Tibial nerve (tissue), 4 donors: Measurements from ENCODE around the gene CDK5. TPM values are rescaled to one million over a fixed set of nuclear protein-coding genes. Genes with fewer than 3 reads are reported as not detected.

Experiments
- DNase-seq, 2 donors: peaks; one replicate each; pipeline ENCODE4 v3.0.0-alpha.2; 2019; ENCODE audit warnings: low spot score in 2 of 2
- H3K27ac ChIP-seq, 4 donors: fragments of 200-600 bp; sonication (generic) in 3 of 4; one replicate each; pipeline ENCODE4 v1.5.1; 2017 to 2019; ENCODE audit warnings: mild to moderate bottlenecking in 1 of 4
- H3K27me3 ChIP-seq, 2 donors: fragments of 200-600 bp; sonication (generic) in 1 of 2; one replicate each; pipeline versions ENCODE4 v1.5.1 to v1.6.0; 2017 to 2019
- H3K36me3 ChIP-seq, 3 donors: fragments of 200-600 bp; sonication (generic); one replicate each; pipeline ENCODE4 v1.5.1; 2018 to 2019
- H3K4me1 ChIP-seq, 4 donors: fragments of 200-600 bp; sonication (generic) in 3 of 4; one replicate each; pipeline ENCODE4 v1.5.1; 2017 to 2019
- H3K4me3 ChIP-seq, 4 donors: fragments of 200-600 bp; sonication (generic) in 3 of 4; one replicate each; pipeline ENCODE4 v1.5.1; 2017 to 2019; ENCODE audit warnings: mild to moderate bottlenecking in 1 of 4, moderate library complexity in 1 of 4
- H3K9me3 ChIP-seq, 4 donors: fragments of 200-600 bp; sonication (generic) in 3 of 4; one replicate each; pipeline ENCODE4 v1.5.1; 2017 to 2019
- CTCF ChIP-seq, 5 experiments: fragments of 200-600 bp in 3 of 5; fragments of 450-650 bp in 2 of 5; sonication (generic) in 3 of 5; IDR thresholded peaks; one replicate each; pipeline ENCODE4 v1.5.1; 2016 to 2019; ENCODE audit warnings: antibody characterized with exemption in 5 of 5, mild to moderate bottlenecking in 3 of 5, moderate library complexity in 2 of 5
- EP300 ChIP-seq, 2 donors: sonication (generic); formaldehyde crosslinking; IDR thresholded peaks; one replicate each; pipeline ENCODE4 v1.6.1; 2017; ENCODE audit warnings: antibody characterized with exemption in 2 of 2, mild to moderate bottlenecking in 1 of 2
- POLR2A ChIP-seq, 2 donors: fragments of 450-650 bp; IDR thresholded peaks; one replicate each; pipeline ENCODE4 v1.6.1; 2017; ENCODE audit warnings: antibody characterized with exemption in 2 of 2, mild to moderate bottlenecking in 2 of 2, moderate library complexity in 2 of 2
- WGBS, 2 donors: methylation state at CpG; one replicate each; pipeline ENCODE4 v1.1.5; 2018; 5-methylcytosine and 5-hydroxymethylcytosine counted together
- total RNA-seq, 4 donors: library from RNA; depleted of rRNA; stranded (reverse); fragments of >200 nt; gene quantifications; one replicate each; pipeline ENCODE4 v1.1.0, GENCODE V29; 2016

The CDK5 gene
- total RNA-seq, 4 donors from 2014 or later, result 3.6 to 13.1 (median 7.1) TPM

DNA sequence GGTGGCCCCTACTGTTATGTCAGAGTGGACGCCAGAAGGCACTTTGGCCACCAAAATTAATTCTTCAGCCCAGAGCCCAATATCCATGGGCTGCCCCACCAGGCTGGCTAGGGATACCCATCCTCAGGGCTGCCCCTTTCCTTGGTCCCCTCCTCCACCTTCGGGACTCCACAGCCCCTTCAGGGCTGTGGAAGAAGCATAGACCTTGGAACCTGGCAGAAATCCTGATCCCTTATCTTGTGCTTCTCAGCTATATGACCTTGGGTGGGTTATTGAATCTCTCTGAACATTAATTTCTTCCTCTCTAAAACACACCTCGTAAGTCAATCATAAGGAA lies 26.1 kb upstream of the CDK5 start:
- Histone ChIP-seq H3K36me3 (peaks cover 0 to under 1% (median 0%) of the 10 kb centered on the region in 3 donors), H3K27me3 (no peaks in the 10 kb centered on the region), H3K4me1 (peaks cover 0 to 70% (median 53%) of the 10 kb centered on the region in 4 donors), H3K9me3 (no peaks in the 10 kb centered on the region), H3K4me3 (peak overlapping the region; percentile 67 to 93 (median 76)), H3K27ac (peak overlapping the region; percentile 92 to 99 (median 98))
- WGBS, 2 donors, result 26 to 31% methylated on average over 3 of the region's 3 CpGs
- TF ChIP-seq EP300 (IDR thresholded peaks at IDR 0.05) (no peak), CTCF (IDR thresholded peaks at IDR 0.05) (no peak), POLR2A (IDR thresholded peaks at IDR 0.05) (no peak)
- no peak for DNase-seq

DNA sequence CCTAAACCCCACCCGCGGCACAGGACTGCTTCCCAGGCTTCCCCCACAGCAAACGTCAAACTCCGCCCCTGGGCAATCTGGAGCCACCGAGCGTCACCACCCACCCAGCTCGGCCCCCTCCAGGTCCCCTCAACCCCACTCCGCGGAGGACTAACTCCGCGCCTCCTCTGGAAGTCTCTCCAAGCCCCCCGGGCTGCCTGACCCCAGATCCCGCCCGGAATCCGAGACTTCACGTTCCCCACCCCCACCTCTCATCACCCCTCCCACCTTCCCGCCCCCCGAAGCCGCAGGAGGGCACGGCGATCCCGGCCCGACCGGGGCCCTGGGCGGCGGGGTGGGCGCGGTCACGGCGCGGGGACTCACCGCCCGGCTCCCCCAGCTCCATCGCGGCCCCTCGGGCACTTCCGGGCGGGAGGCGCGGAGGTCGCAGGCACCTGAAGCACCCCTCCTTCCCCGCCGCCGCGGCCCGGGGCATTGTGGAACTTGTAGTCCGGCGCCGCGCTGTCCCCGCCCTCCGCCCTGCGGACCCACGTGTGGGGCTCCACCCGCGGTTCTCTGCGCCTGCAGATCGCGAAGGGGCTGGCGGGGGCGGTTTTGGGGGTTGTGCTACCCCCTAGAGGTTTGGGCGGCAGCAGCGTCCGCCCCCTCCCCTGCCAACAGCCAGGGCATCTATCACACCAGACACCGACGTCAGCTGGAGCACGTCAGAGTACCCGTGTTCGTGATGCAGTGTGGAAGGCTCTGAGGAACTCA lies 25.6 kb upstream of the CDK5 start, which contains the start of gene TMUB1:
TMUB1 (minus strand) TSS at position 423 of the 753 bp plus-strand sequence. CDS start 930 bp downstream, outside the sequence.
- H3K27me3 ChIP-seq, result no peaks in the 10 kb centered on the region
- TF ChIP-seq POLR2A (IDR thresholded peaks at IDR 0.05), result peak in 1 of 2 donors; percentile 52
- no peak for TF ChIP-seq CTCF (IDR thresholded peaks at IDR 0.05)
- TF ChIP-seq EP300 (IDR thresholded peaks at IDR 0.05), result peak in 1 of 2 donors; percentile 38
- H3K4me1 ChIP-seq, result peaks cover 0 to 70% (median 49%) of the 10 kb centered on the region in 4 donors
- H3K9me3 ChIP-seq, result no peaks in the 10 kb centered on the region
- DNase-seq, result peak in 1 of 2 donors; percentile 53
- peak within 1 kb of the TSS; percentile 67 to 93 (median 76) for H3K4me3 ChIP-seq
- H3K27ac ChIP-seq, result peak within 1 kb of the TSS; percentile 92 to 99 (median 98)
- WGBS, 2 donors, result 0 to 1% methylated on average over 21 to 33 of the region's 69 CpGs
- H3K36me3 ChIP-seq, result peaks cover 0 to 6% (median 0%) of the 10 kb centered on the region in 3 donors

GRCh38 chr7:151082141-151083070 lies 24.7 kb upstream of the CDK5 start:
- WGBS, 2 donors, result 44 to 55% methylated on average over 41 of the region's 42 CpGs
- no peaks in the 10 kb centered on the region for H3K27me3 ChIP-seq
- H3K36me3 ChIP-seq, result peaks cover 0 to 12% (median 0%) of the 10 kb centered on the region in 3 donors
- H3K4me1 ChIP-seq, result peaks cover 0 to 71% (median 42%) of the 10 kb centered on the region in 4 donors
- TF ChIP-seq EP300 (IDR thresholded peaks at IDR 0.05), result no peak
- TF ChIP-seq POLR2A (IDR thresholded peaks at IDR 0.05), result no peak
- TF ChIP-seq CTCF (IDR thresholded peaks at IDR 0.05), result no peak
- no peak for DNase-seq
- H3K9me3 ChIP-seq, result no peaks in the 10 kb centered on the region
- peak overlapping the region; percentile 92 to 99 (median 98) for H3K27ac ChIP-seq
- peak overlapping the region; percentile 67 to 93 (median 76) for H3K4me3 ChIP-seq

DNA sequence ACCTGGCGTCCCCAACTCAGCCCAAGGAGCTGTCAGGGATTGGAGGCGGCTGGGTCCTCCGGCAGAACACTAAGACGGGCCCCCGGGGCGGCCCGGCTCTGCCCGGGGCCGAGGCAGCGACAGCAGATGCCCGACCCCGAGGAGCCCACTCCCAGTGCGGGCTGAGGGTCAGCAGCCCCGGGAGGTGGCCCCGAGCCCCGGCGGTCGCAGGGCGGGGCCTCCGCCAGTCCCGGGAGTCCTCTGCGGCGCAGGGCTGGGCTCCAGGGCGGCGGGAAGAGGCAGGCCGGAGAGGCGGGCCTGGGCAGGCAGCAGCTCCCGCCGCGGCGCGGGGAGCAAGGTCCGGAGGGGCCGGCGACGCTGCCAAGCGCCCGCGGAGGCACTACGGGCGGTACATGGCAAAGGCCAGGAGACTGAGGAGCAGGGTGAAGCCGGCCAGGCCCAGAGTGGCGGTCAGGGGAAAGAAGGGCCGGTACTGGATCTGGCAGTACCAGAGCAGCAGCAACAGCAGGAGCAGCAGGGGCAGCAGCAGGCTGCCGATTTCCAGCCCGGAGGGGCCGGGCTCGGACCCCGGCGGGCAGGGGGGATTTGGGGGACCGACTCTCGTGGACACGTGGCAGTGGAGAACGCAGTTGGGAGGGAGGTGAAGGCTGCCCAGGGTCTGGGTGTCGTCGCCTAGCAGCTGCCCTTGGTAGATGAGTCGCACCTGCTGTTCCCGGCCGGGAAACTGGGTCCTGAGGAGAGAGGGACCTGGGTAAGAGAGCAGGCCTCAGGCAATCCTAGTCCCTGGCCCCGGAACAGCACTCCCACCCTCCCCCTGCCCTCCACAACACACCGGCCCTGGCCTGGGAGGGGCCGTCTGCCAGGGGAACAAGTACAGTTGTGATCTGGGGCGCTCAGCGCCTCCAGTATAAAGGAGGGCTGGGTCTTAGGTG lies 23.7 kb upstream of the CDK5 start:
- peak overlapping the region; percentile 92 to 99 (median 98) for H3K27ac ChIP-seq
- peaks cover 0 to 72% (median 42%) of the 10 kb centered on the region in 4 donors for H3K4me1 ChIP-seq

More for the DNA sequence above, 23.7 kb upstream of the CDK5 start:
- TF ChIP-seq POLR2A (IDR thresholded peaks at IDR 0.05) (no peak), EP300 (IDR thresholded peaks at IDR 0.05) (no peak), CTCF (IDR thresholded peaks at IDR 0.05) (no peak)
- Histone ChIP-seq H3K9me3 (no peaks in the 10 kb centered on the region), H3K4me3 (peak overlapping the region; percentile 67 to 92 (median 82)), H3K36me3 (peaks cover 0 to 21% (median 0%) of the 10 kb centered on the region in 3 donors), H3K27me3 (no peaks in the 10 kb centered on the region)
- WGBS, 2 donors, result 28 to 40% methylated on average over 30 to 38 of the region's 64 CpGs
- DNase-seq, result no peak
